Stomach (tissue), 9 donors: ENCODE data around the gene ADGRF3. TPM values are rescaled to one million over a fixed set of nuclear protein-coding genes. Genes with fewer than 3 reads are reported as not detected.
"Not testable (repeated sequence)": the region's sequence is repeated elsewhere in the genome, so short reads cannot be mapped to it uniquely, and the experiment has no call there.

Experiments used
- DNase-seq, 2 donors: peaks; one replicate each; pipeline versions ENCODE4 v3.0.0 to v3.0.0-alpha.2; 2013 to 2019
- H3K27ac ChIP-seq, 5 donors: fragments of 200-600 bp in 4 of 5; sonication (generic) in 4 of 5; one replicate each; pipeline ENCODE4 v1.5.1; 2013 to 2019; ENCODE audit warnings: mild to moderate bottlenecking in 1 of 5, moderate library complexity in 1 of 5
- H3K27me3 ChIP-seq, 3 donors: fragments of 200-600 bp; sonication (generic); one replicate each; pipeline ENCODE4 v1.5.1; 2017 to 2019; ENCODE audit warnings: mixed run types in 1 of 3
- H3K36me3 ChIP-seq, 4 donors: fragments of 200-600 bp; sonication (generic); 1 replicate in 3 of 4; 2 replicates in 1 of 4; pipeline ENCODE4 v1.5.1; 2016 to 2019
- H3K4me1 ChIP-seq, 4 donors: fragments of 200-600 bp; sonication (generic); one replicate each; pipeline ENCODE4 v1.5.1; 2016 to 2019
- H3K4me3 ChIP-seq, 4 donors: fragments of 200-600 bp; sonication (generic) in 3 of 4; one replicate each; pipeline ENCODE4 v1.5.1; 2016 to 2019; ENCODE audit warnings: mild to moderate bottlenecking in 1 of 4
- H3K9me3 ChIP-seq, 4 donors: fragments of 200-600 bp; sonication (generic); one replicate each; pipeline ENCODE4 v1.5.1; 2016 to 2019
- EP300 ChIP-seq: sonication (generic); formaldehyde crosslinking; IDR thresholded peaks from one replicate; pipeline ENCODE4 v1.6.1; 2017; ENCODE audit warnings: antibody characterized with exemption
- POLR2A ChIP-seq, 4 donors: fragments of 450-650 bp; IDR thresholded peaks; one replicate each; pipeline ENCODE4 v1.6.1; 2016; ENCODE audit warnings: antibody characterized with exemption in 4 of 4, control low read depth in 2 of 4, mild to moderate bottlenecking in 1 of 4, moderate library complexity in 1 of 4
- POLR2AphosphoS5 ChIP-seq, 3 donors: sonication (generic); formaldehyde crosslinking; IDR thresholded peaks; one replicate each; pipeline ENCODE4 v1.6.1; 2016; ENCODE audit warnings: antibody characterized with exemption in 3 of 3
- WGBS, 5 donors: extraction: QIAGEN DNeasy Blood & Tissue Kit in 3 of 5; methylation state at CpG; one replicate each; pipeline versions ENCODE4 v1.1.5 to v1.1.7; 2013 to 2018; 5-methylcytosine and 5-hydroxymethylcytosine counted together
- intact Hi-C: fragments of 100-400 bp; cut with DNase I; formaldehyde crosslinking; loops from one replicate; pipeline ENCODE4 v1.15.1; 2023; ENCODE audit warnings: low total_unique reads
- polyA plus RNA-seq, 3 donors: library from polyadenylated mRNA; stranded (reverse); fragments of 200-250 nt; gene quantifications; one replicate each; pipeline ENCODE4 v1.2.3, GENCODE V29; 2013
- total RNA-seq, 5 donors: library from RNA; depleted of rRNA; stranded (reverse); fragments of >200 nt; gene quantifications; one replicate each; pipeline versions ENCODE4 v1.1.0 to v1.2.3, GENCODE V29; 2014 to 2016
- TF ChIP-seq, protein P1 (sequence below), 7 experiments: fragments of 450-650 bp in 4 of 7; fragments of 200-600 bp in 3 of 7; sonication (generic) in 3 of 7; IDR thresholded peaks; one replicate each; pipeline ENCODE4 v1.5.1; 2016 to 2019; ENCODE audit warnings: antibody characterized with exemption in 7 of 7, control low read depth in 2 of 7, mild to moderate bottlenecking in 1 of 7
- donor health status: healthy with polysubstance abuse.
- donor health status: Bipolar disorder and iron deficiency.
- donor health status: healthy.

Gene ADGRF3
- total and polyA plus RNA-seq, 8 donors = 0.05 to 0.31 (median 0.21) TPM; not detected in 4

DNA sequence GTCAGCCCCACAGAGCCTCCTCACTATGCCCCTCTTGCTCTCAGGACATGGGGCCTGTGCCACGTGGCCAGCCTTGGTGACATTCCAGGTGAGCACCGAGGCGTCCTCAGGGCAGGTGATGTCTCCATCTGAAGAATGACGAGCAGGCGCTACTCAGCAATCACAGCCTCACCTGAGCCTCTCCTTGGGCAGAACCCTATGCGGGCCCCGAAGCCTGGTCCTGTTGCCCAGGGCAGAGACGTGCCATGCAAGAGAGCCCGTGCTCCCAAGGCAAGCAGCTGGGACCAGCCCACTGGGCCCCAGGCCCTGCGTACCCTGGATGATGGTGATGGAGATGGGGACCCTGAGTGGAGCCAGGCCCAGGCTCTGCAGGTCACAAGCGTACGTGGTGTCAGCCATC lies 33.1 kb downstream of the ADGRF3 start:
- Histone ChIP-seq H3K9me3 (no peaks in the 10 kb centered on the region), H3K27ac (no peak overlapping the region), H3K4me3 (no peak overlapping the region), H3K4me1 (no peaks in the 10 kb centered on the region), H3K27me3 (no peaks in the 10 kb centered on the region), H3K36me3 (no peaks in the 10 kb centered on the region)
- no peak for DNase-seq
- intact Hi-C loops = no loop called here
- WGBS, 5 donors = 85 to 89% (median 87%) methylated on average over 12 of the region's 12 CpGs
- TF ChIP-seq EP300 (no peak), POLR2AphosphoS5 (IDR thresholded peaks at IDR 0.05) (no peak), POLR2A (IDR thresholded peaks at IDR 0.05) (no peak)
- TF ChIP-seq, protein P1, sequence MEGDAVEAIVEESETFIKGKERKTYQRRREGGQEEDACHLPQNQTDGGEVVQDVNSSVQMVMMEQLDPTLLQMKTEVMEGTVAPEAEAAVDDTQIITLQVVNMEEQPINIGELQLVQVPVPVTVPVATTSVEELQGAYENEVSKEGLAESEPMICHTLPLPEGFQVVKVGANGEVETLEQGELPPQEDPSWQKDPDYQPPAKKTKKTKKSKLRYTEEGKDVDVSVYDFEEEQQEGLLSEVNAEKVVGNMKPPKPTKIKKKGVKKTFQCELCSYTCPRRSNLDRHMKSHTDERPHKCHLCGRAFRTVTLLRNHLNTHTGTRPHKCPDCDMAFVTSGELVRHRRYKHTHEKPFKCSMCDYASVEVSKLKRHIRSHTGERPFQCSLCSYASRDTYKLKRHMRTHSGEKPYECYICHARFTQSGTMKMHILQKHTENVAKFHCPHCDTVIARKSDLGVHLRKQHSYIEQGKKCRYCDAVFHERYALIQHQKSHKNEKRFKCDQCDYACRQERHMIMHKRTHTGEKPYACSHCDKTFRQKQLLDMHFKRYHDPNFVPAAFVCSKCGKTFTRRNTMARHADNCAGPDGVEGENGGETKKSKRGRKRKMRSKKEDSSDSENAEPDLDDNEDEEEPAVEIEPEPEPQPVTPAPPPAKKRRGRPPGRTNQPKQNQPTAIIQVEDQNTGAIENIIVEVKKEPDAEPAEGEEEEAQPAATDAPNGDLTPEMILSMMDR (IDR thresholded peaks at IDR 0.05) = no peak

DNA sequence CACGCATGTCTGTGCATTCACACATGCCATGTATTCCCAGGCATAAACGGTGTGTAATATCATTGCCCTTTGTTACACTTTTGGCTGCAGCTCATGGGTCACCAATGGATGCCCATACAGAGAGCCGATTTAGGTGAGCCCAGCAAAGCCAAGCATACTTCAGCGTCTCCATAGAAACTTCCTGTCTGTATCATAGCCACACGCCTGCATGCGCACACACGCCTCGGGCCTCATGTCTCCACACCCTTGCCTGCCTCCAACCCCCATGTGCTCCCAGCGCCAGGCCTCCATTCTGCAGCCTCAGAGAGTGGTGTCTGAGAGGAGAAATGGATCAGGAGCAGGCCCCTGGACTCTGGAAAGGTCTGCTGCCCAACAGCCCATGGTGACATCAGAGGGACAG lies 34.1 kb downstream of the ADGRF3 start:
- no peaks in the 10 kb centered on the region for H3K36me3 ChIP-seq
- H3K27ac ChIP-seq = no peak overlapping the region
- 71 to 88% (median 87%) methylated on average over 3 to 9 of the region's 9 CpGs for WGBS, 5 donors

DNA sequence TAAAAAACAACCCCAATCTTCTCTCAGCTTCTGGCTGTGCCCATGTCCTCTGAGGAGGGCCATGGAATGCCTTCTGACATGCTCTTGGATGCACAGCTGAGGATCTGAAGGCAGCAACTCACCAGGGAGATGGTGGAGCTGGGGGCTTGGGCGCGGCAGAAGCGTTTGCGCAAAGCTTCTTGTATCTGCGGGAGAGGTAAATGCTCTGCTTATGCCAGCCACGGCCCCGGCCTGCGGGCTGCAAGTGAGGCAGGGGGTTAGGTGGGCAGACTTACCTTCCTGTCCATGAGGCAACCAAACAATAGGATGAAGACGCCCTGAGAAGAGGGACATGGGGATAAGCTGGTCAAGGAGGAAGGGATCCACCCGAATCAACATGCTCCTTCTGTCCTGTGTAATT lies 36.7 kb downstream of the ADGRF3 start:
- 83 to 91% (median 88%) methylated on average over 10 of the region's 10 CpGs for WGBS, 5 donors
- no peak overlapping the region for H3K4me3 ChIP-seq
- intact Hi-C loops = no loop called here

More for the DNA sequence above, 34.1 kb downstream of the ADGRF3 start:
- Histone ChIP-seq H3K27me3 (no peaks in the 10 kb centered on the region), H3K4me1 (no peaks in the 10 kb centered on the region), H3K4me3 (no peak overlapping the region), H3K9me3 (no peaks in the 10 kb centered on the region)
- DNase-seq = no peak
- intact Hi-C loops = no loop called here
- TF ChIP-seq POLR2AphosphoS5 (IDR thresholded peaks at IDR 0.05) = no peak
- TF ChIP-seq POLR2A (IDR thresholded peaks at IDR 0.05) = no peak
- no peak for TF ChIP-seq EP300
- TF ChIP-seq, protein P1 (IDR thresholded peaks at IDR 0.05) = no peak

DNA sequence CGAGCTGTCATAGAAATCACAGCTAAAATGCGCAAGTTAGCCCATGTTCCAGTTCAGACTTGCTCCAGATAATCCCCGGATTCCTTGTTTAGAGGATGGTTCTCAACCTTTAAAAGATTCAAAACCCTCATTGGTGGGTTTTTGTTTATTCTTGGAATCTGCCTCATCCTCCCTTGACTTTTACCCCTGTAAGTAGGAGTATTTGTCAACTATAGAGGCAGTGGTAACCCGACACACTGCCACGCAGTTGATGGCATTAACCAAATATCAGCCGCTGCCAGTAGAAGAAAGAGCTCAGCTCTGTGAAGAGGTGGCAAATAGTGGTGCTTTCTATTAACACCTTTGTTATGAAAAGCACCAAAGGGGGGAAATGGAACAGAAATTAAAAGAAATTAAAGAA lies 41.0 kb downstream of the ADGRF3 start:
- no peak for DNase-seq
- Histone ChIP-seq H3K27me3 (no peaks in the 10 kb centered on the region), H3K4me3 (no peak overlapping the region), H3K9me3 (no peaks in the 10 kb centered on the region), H3K4me1 (peaks cover 0 to 14% (median 5%) of the 10 kb centered on the region in 4 donors), H3K27ac (no peak overlapping the region), H3K36me3 (no peaks in the 10 kb centered on the region)
- intact Hi-C loops = no loop called here
- 59 to 71% (median 65%) methylated on average over 6 of the region's 6 CpGs for WGBS, 5 donors
- no peak for TF ChIP-seq EP300
- TF ChIP-seq, protein P1 (IDR thresholded peaks at IDR 0.05) = no peak
- TF ChIP-seq POLR2AphosphoS5 (IDR thresholded peaks at IDR 0.05) = no peak
- no peak for TF ChIP-seq POLR2A (IDR thresholded peaks at IDR 0.05)

More for the DNA sequence above, 36.7 kb downstream of the ADGRF3 start:
- Histone ChIP-seq H3K27me3 (no peaks in the 10 kb centered on the region), H3K36me3 (no peaks in the 10 kb centered on the region), H3K27ac (no peak overlapping the region), H3K9me3 (no peaks in the 10 kb centered on the region), H3K4me1 (no peaks in the 10 kb centered on the region)
- DNase-seq = no peak
- no peak for TF ChIP-seq POLR2AphosphoS5 (IDR thresholded peaks at IDR 0.05)
- TF ChIP-seq, protein P1 (IDR thresholded peaks at IDR 0.05) = no peak
- TF ChIP-seq EP300 = no peak
- TF ChIP-seq POLR2A (IDR thresholded peaks at IDR 0.05) = no peak

DNA sequence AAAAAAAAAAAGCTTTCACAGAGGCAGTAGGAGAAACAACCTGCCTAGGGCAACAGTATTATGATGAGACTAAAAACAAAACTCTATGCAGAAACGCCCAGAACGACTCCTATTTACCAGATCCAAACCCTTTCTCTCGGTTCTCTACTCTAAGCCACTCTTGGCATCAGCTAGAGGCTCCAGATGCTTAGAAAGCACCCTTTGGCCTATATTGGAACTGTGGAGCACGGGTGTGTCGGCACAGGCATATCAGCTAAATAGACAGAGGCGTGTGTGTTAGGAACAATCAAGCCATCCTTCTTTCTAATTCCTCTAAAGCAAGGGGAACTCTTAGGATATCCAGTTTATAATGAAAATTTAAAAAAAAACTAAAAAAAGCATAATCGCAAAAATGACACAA lies 41.5 kb downstream of the ADGRF3 start:
- H3K27me3 ChIP-seq, intact Hi-C loops, H3K9me3 ChIP-seq, H3K27ac ChIP-seq, H3K36me3 ChIP-seq, H3K4me3 ChIP-seq: not testable (repeated sequence)
- peaks cover 2 to 18% (median 10%) of the 10 kb centered on the region in 4 donors for H3K4me1 ChIP-seq
- WGBS, 5 donors = 37 to 57% (median 44%) methylated on average over 7 of the region's 7 CpGs
- DNase-seq = peak in 1 of 2 donors; percentile 63
